AML-193 (cell line): Measurements from ENCODE around the gene CD8B2.
"Not testable (repeated sequence)": the region's sequence is repeated elsewhere in the genome, so short reads cannot be mapped to it uniquely, and the experiment has no call there.

Source experiments
- DNase-seq, 2 experiments: peaks; one replicate each; lab custom pipeline; 2025; lab: John Stamatoyannopoulos, UW

Gene CD8B2

DNA sequence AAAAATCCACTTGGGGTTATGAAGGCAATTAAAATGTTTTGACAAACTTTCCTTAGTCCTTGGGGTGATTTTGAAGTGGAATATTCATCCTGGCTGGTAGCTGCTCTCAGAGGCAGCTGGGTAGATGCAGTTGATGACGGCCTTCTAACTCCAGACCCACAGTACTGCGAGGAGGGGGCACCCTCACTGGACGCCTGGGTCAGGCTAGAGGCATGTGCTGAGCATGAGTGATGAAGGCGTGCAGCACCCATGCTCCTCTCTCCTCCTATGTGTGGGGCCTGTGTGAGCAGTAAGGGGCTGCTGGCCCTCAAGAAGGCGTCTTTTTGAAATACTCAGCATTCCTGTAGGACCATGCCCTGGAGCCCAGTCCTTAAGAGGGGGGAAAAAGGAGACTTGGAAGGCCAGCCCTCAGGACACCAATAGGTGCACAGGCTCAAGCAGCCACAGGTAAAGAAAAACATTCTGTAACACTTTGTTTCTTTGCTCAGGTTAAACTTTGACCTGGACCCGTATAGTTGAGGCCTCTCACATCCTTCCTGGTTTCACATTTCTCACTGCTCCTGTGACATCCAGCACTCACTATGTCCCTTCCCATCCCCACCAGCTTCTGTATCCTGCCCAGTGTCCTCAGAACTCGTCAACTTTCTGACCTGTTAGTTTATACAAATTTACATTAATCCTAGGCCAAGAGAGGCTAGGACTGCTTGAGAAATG is 64.4 kb downstream of the CD8B2 start:
- no peak for DNase-seq

DNA sequence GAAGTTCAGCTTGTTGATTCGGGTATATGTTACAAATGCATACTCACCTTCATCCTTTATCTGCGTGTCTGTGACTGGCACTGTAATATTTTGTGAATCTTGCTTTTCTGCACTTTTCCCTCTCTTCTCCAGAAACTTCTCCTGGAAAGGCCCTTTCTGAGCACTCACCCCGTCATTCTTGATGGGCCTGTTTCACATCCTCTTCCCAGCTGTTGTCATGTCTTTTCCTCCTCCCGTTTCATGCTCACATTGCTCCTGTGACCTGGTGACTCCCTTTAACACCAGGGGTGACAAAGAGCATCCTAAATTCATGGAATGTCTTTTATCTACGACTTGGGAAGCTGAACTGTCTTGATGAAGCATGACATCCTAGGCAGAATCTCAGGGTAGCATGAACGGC is 65.8 kb downstream of the CD8B2 start:
- no peak for DNase-seq

GRCh38 chr2:106553321-106553720 is 66.2 kb downstream of the CD8B2 start:
- DNase-seq: no peak

GRCh38 chr2:106554411-106554810 is 67.2 kb downstream of the CD8B2 start:
- DNase-seq: no peak

DNA sequence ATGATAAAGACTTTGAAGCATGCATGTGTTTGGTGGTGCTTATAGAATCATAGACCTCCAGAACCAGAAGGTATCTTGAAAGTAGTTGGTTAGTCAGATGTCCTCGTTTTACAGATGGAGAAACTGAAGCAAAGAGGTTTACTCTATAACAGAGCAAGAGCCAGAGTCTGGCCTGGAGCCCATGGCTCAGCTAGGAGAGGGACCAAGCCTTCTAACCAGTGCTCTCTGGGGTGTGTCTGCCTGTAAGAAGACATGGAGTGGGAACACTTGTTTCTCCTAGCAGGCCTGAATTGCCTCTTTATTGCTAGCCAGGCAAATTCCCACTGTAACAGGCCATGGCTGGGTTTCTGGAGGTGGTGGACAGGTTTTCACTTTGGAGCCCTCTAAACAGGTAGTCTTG is 67.9 kb downstream of the CD8B2 start:
- no peak for DNase-seq

- DNase-seq: not testable (repeated sequence)
Observed at GRCh38 chr2:106559786-106560185, 72.6 kb downstream of the CD8B2 start.

DNA sequence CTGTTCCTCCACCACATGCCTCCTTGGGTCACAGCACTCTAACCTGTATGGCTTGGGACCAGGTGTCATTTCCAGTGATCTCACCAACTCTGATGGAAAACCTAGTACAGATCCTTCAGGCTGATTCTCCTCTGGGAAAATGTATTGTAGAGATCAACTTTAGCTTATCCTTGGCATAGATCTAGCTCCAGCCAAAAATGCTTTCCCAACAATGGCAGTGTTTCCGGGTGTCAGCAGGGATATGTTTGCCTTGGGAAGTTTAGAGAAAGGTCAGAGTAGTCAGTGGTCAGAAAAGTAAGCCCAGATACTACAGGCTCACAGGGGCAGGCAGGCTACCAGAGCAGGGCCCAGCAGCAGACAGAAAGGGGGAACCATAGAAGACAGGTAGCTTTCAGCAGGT is 73.6 kb downstream of the CD8B2 start:
- no peak for DNase-seq

GRCh38 chr2:106561356-106561755 is 74.2 kb downstream of the CD8B2 start:
- DNase-seq: no peak

- no peak for DNase-seq
Observed at GRCh38 chr2:106561803-106562202, 74.6 kb downstream of the CD8B2 start.

DNA sequence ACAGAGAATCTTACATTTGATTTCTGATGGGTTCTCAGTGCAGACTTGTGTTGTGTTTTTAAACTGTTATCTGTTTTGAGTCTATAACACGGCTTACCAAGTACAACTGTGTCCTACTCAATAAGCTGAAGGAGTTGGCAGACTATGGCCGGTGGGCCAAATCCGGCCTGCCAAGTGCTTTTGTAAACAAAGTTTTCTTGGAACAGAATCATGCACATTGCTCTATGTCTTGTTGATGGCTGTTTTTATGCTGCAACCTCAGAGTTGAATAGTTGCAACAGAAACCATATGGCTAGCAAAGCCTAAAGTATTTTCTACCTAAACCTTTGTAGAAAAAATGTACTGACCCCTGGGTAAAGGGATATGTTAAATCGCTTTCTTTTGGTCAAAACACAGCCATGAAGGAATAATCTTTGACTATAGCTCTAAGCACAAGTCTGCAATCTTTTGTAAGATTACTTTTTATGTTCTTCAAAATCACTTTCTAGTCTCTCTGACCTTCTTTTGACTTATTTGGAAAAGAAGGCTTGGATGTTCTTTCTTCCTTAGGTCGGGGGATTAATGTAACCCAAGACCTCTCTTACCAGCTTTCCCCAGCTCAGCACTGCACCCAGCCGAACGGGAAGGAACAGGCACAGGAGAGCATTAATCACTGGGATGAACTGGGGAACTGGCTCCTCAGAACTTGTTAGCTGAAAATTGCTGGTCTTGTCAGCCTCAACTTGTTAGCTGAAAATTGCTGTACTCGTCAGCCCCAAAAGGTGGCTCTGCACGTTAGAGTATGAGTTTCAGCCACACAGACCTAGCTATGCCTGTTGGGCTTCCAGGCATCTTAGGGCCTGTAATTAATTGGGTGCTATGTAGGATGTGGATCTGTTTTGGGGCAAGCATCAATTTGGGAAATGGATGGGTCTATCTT is 75.4 kb downstream of the CD8B2 start:
- no peak for DNase-seq

DNA sequence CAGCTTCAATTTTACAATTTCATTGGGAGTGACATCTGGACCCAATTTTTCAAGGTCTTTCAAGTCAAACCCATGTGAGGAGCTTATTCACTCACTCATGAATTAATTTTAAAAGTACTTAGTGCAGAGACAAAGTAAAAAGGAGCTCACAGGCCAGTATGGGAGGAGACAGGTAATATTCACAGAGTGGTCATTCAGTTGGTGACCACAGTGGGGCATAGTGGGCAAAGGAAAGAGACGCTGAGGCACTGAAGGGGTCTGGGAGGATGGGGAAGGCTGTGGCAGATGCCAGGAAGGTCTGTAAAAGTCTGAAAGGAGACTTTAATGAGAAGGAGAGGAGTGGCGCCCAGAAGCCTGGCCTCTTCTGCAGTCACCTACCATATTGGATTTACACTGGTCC is 76.0 kb downstream of the CD8B2 start:
- DNase-seq: no peak

- no peak for DNase-seq
Observed at GRCh38 chr2:106565599-106565998, 78.4 kb downstream of the CD8B2 start.

DNA sequence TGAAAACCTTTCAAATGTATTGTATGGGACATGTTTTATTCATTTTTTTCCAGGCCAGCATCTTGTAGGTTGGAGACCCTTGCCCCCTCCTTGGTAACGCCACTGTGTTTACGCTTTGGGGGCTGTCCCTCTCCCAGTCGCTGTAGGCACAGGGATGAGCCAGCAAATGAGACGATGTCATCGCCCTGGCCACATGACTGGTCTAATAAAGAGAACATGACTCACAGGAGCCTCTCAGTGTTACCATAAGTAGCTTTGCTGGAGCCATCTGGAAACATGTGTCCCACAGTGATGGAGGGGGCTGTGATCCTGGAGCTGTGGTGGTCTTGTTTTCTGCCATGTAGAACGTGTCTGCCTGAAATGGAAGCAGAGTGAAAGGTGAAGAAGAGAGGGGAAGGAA is 78.9 kb downstream of the CD8B2 start:
- no peak for DNase-seq

GRCh38 chr2:106566484-106566883 is 79.3 kb downstream of the CD8B2 start:
- DNase-seq: not testable (repeated sequence)

GRCh38 chr2:106570316-106570715 is 83.2 kb downstream of the CD8B2 start:
- DNase-seq: no peak
